GM19395 (cell line): ENCODE results near the gene NMRK1.

ENCODE experiments used
- ATAC-seq: cut with Tn5 transposase; IDR thresholded peaks from one replicate; pipeline ENCODE4 v1.9.1; 2021; ENCODE audit warnings: mild to moderate bottlenecking, moderate library complexity; ENCODE audit not compliant: unreplicated experiment

Gene NMRK1

GRCh38 chr9:75087824-75088645 is at the start of gene NMRK1, which contains the start of gene OSTF1:
NMRK1 (minus strand) TSS chr9:75088155; CDS start chr9:75083115, 5,040 bp downstream.
OSTF1 (plus strand) TSS chr9:75088514; CDS start chr9:75088693, 179 bp downstream.
- ATAC-seq = peak; percentile 80

DNA sequence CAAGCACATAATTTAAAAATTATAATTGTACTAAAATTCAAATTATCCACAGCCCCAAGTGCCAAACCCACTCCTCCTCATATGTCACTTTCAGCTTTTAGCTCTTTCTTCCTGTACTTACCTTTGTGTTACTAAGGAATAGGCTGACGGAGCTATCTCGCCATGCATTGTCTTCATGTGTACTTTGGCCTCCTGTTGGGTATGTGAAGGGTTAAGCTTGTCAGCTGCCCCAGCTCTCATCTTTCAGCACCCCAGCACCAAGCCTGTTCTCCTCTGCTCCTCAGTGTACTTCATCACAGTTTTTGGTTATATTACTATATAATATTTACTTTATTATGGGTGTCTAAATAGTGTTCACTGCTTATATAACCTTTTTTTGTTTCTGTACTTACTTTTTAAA is 46.5 kb upstream of the NMRK1 start:
- no peak for ATAC-seq

- no peak for ATAC-seq
Measured at GRCh38 chr9:75133396-75133795, 45.4 kb upstream of the NMRK1 start.

GRCh38 chr9:75132244-75132643 is 44.3 kb upstream of the NMRK1 start:
- no peak for ATAC-seq

DNA sequence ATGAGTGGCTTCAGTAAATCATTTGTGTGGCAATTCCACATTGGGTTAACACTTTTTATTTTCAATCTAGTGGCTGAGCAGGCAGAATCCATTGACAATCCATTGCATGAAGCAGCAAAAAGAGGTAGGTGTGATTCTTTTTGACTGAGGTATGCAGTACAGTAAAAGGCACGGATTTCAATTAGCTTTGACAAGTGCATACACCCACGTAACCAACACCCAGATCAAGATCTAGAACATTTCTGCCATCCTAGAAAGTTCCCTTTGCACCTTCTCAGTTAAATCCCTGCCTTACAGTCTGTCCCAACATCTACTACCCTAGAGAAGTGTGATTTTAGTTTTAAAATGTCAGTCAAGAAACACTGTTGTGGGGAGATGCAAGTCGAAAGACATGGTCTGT is 43.7 kb upstream of the NMRK1 start:
- ATAC-seq = no peak

DNA sequence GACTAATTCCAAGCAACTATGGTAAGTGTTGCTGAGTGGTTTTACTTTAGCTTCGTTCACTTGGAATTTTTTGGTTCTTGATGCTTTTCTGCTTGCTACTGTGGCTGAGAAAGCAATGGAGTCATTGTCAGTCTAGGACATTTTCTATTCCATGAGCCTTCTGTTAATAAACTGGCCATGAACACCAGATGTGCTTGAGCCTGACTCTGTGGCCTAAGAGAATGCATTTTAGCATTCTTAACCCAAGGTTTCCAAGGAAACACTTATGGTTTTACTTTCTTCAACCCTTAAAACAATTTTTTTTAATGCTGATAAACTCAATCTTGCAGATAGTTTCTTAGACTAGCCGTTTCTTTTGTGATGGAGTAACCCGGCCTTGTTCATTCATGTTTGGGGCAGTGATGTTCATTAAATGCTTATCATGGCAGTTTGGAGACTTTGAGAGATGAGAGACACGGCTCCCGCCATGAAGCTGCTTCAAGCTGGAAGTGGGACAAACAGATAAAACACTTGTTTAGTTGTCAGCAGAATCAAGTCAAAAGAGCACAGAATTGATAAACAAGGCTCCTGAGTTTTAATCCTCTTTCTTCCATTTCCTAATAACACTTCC is 42.8 kb upstream of the NMRK1 start:
- no peak for ATAC-seq

- no peak for ATAC-seq
Measured at GRCh38 chr9:75130172-75130571, 42.2 kb upstream of the NMRK1 start.

- no peak for ATAC-seq
Measured at GRCh38 chr9:75128535-75128934, 40.6 kb upstream of the NMRK1 start.

DNA sequence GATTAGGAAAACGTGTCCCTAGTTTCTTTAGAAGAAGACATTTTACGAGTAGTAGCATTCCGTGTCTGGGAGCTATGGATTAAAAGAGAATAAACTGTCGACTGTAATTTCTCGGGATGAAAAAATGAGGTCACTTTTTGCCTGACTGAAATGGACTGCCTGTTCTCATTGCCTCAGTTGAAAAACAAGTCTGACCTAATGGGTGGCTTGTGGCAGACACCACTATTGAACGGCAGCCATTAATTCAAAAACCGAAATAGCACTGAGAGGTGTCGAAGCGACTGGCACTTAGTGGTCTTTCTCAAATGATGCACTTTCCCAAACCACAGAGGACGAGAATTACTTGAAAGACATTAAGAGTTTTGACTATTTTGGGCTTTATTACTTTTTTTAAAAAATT is 35.7 kb upstream of the NMRK1 start:
- no peak for ATAC-seq

GRCh38 chr9:75121914-75122558 is 34.1 kb upstream of the NMRK1 start:
- no peak for ATAC-seq

- ATAC-seq = no peak
Measured at GRCh38 chr9:75120686-75121085, 32.7 kb upstream of the NMRK1 start.

DNA sequence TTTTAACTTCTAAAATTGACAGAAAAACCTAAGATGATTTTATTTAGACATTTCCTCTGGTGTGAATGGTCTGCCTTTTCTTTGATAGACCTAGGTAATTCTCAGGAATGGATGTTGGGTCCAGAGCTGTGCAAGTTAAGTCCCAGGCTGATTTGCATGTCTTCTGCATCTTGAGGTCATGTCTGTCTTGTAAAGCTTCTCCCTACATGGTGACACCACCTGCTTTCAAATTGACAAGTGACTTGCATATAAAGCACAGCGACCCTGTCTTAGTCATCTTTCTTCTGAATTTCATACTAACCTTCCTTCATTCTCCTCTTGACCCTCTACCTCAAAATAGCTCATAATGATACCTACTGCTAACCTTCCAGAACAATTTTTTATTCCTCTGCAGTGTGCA is 29.6 kb upstream of the NMRK1 start:
- ATAC-seq = no peak

DNA sequence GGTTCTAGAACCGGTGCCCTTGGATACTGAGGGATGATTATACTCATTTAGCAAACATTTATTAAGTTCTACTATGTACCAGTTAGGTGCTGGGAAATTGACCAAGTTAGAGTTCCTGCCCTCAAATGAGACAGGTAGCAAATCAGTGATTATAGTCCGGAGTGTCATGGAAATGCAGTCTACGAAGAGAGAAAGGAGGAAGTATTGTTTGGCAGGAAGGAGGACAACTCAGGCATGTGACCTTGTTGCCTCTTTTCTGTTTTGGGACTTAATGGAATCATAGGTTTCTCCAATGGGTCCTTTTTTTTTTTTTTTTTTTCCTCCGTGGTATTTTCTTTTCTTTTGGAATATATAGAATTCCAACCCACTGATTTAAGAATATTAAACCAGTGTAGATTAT is 28.4 kb upstream of the NMRK1 start:
- no peak for ATAC-seq

DNA sequence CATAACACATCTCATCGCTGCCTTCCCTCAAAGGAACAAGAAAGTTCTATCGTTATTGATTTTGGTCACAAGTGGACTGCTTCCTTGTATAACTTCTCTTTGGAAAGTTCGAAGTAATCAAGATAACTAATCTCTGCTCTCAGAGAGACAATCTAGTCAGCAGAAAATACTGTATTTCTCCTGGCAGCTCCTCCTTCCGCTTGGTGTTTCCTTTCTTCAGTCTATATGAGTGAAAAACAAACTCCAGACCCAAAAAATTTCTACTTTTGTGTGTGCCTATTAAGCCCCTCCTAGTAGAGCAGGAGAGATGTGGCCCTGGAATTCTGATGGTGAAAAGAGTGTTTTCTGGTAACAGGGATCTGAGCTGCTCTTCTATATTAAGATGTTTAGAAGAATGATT is 24.8 kb upstream of the NMRK1 start:
- ATAC-seq = no peak

GRCh38 chr9:75111019-75111622 is 23.2 kb upstream of the NMRK1 start:
- ATAC-seq = no peak

DNA sequence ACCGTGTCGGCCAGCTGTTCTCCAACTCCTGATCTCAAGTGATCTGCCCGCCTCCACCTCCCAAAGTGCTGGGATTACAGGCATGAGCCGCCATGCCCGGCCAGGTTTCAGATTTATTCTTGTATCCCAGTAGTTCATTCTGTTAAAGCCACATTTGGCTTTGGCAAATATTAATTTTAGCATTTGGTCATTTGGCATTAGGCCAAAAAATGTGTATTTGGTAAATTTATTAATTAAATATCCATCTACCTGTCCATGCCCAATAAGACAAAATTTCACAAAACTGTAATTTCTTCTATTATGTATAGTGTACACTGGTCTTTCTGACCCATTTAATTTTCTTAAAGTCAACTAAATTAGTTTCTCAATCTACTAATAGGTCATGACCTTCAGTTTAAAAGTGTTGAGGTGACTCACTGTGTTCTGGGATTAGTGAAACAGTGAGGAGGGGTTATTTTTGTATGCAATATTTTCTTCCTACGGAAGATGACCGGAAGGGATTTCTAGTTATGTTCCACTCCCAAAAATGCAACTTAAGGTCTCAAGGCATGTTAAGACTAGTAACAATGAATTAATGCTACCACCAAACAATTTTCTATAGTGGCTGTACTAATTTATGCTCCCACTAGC is 21.4 kb upstream of the NMRK1 start:
- ATAC-seq = no peak

DNA sequence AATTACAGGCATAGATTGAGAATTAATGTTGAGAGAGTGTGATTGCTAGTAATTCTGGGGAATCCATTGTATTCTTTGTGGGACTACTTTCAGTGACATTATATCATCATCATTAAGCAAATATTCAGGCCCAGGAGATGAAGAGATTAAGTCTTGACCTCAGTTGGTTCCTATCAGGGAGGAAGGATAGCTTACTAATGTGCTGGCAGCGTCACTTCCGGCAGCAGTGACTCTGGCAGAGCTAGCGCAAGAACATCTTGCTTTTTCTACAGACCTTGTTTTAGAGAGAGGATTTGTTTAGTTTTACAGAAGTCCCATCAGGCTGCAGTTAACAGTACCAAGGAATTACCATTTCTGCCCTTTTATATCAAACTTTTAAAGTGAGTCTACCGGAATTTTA is 20.6 kb upstream of the NMRK1 start:
- no peak for ATAC-seq

GRCh38 chr9:75106857-75107256 is 18.9 kb upstream of the NMRK1 start:
- ATAC-seq = no peak

DNA sequence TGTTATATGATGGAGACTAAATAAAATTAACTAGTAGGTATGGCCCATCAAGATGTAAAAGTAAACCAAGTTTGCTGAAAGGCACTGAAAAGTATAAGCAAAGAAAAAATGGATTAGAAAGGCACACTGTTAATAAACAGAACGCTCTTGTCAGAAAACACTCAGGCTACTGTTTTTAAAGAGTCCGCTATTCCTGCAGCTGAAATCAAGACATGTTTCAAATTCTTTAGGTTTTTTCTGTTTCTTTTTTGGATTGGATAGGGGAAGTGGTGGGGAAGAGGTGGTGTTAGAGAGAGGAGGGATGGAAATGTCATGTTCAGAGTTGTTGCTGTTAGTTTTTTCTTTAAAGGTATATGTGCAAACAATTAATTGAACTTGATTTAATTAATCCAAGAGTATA is 17.9 kb upstream of the NMRK1 start:
- no peak for ATAC-seq

- no peak for ATAC-seq
Measured at GRCh38 chr9:75105019-75105540, 17.1 kb upstream of the NMRK1 start.

DNA sequence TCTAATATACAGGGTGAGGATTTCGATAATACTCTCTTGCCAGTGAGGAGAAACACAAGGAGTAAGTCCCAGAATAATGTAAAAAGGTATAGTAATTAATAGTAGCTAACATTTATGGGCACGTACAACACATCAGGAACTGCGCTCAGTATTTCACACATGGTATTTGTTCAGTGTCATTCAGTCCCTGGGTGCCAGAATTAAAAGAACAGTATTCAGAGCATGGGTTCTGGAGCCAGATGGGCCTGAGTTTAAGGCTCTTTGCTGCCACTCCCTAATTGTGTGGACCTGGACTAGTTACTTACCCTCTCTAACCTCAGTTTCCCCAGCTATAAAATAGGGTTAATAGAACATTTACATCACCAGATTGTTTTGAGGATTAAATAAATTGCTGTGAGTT is 16.7 kb upstream of the NMRK1 start:
- no peak for ATAC-seq
